ACHN (cell line): ENCODE measurements around the gene ZSCAN5A.
"Not testable (repeated sequence)": the region's sequence is repeated elsewhere in the genome, so short reads cannot be mapped to it uniquely, and the experiment has no call there.

ENCODE experiments used
- DNase-seq: peaks from one replicate; pipeline ENCODE4 v3.0.0-alpha.2; 2015
- in situ Hi-C: cut with HindIII; loops from 2 replicates; pipeline ENCODE4 v1.10.0; 2017; ENCODE audit warnings: low sequenced_read_pairs, low pct_ligation_motif_present, low pct_unique_long_range_greater_than_20kb

The ZSCAN5A gene

DNA sequence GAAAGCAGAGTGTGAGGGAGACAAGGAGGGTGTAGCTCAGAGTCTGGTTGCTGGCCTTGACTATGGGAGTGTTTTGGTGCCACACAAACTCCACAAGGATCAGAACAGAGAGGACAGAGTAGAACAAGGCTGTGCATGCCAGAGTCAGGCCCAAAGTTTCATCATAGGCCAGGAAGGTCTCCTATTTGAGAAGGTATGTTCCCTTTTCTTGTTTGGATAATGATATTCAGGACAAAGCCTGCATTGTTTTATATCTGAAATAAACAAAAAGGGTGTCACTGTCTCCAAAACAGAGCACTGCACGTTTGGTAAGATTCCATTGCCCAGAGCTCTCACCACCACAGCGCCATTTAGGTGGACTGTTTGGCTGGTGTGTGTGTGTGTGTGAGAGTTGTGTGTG is 3.1 kb upstream of the ZSCAN5A start:
- in situ Hi-C loops, result no loop called here
- DNase-seq, result no peak

DNA sequence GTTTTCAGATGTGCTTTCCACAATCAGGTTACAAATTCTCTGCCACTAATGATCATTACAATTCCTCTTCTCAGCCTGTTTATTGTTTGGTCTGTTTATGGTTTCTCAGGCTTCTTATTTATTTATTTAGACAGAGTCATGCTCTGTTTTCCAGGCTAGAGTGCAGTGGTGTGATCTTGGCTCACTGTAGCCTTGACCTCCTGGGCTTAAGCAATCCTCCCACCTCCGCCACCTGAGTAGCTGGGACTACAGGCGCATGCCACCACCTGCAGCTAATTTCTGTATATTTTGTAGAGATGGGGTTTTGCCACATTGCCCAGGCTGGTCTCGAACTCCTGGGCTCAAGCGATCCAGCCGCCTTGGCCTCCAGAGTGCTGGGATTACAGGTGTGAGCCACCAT is 2.1 kb upstream of the ZSCAN5A start:
- in situ Hi-C loops, result no loop called here
- DNase-seq, result no peak

DNA sequence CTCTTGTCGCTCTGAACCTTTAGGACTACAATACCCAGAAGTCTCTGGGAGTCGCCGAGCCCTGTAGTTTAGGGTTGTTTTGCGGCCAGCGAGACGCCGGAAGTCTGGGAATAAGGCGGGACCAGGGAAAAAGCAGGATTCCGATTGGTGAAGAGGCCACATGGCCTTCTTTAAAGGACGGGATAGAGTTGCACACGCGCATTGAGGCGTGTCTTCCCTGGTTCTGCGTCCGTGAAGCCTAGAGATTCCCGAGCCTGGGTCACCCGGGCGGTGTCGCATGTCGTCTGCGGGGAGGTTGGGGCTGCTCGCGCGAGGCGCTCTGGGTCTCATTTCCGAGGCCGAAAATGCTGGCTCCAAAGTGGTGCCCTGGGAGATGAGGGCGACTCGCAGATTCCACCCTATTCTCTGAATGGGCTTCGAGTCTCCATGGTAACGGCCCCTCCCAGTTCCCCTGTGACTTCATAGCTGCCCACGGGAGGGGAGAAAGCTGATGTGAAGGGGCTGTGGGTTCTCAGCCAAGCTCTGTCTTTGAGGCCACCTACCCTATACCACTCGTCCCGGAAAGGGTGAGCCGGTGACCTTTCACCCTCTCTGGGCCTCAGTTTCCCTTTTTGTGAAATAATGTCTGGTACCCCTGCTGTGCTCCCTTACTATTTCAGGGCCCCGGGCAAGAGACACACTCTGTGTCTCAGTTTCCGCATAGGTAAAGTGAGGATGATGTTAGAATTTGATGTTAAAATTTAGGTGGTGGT is 614 bp upstream of the ZSCAN5A start:
- DNase-seq, result peak; percentile 96
- in situ Hi-C loops, result no loop called here

DNA sequence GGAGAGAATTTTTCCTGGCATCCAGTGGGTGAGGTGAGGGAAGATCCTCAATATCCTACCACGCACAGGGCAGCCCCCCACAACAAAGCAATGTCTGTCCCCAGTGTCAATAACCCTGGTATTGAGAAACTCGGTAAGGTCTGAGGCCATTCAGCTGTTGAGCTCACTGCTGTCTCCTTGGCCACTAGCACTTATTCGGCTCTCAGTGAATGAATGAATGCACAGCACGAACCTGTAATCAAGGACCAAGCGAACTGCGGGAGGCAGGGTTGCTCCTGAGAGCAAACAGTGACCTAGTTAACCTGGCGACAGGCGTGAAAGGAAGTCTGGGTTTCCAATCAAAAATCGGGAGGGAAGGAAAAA is 640 bp downstream of the ZSCAN5A start:
- in situ Hi-C loops, result no loop called here
- no peak for DNase-seq

DNA sequence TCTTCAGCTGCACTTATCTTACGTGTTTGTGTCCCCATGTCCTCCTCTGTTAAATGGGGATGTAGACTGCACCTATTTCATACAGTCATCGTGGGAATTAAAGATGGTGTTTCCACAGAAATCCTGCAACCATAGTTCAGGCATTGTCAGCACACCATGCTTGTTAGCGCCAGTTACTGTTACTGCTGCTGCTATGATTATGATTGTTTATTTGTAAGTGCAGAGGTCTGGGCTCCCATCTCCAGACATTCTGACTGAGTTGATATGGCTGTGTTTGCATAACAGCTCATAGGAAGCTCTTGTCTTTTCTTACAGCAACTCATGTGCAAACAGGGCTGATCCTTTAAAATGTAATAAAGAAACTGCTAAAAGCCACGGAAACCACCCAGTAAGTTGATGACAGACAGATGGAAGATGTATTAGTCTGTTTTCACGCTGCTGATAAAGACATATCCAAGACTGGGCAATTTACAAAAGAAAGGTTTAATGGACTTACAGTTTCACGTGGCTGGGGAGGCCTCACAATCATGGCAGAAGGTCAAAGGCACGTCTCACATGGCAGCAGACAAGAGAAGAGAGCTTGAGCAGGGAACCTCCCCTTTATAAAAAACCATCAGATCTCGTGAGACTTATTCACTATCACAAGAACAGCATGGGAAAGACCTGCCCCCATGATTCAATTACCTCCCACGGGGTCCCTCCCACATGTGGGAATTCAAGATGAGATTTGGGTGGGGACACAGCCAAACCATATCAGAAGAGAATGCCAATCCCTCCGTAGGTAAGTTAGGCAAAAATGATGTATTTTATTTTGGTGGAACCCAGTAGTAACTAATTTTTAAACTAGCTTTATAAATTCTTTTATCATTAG is 1.6 kb downstream of the ZSCAN5A start:
- DNase-seq, result no peak
- in situ Hi-C loops, result no loop called here

DNA sequence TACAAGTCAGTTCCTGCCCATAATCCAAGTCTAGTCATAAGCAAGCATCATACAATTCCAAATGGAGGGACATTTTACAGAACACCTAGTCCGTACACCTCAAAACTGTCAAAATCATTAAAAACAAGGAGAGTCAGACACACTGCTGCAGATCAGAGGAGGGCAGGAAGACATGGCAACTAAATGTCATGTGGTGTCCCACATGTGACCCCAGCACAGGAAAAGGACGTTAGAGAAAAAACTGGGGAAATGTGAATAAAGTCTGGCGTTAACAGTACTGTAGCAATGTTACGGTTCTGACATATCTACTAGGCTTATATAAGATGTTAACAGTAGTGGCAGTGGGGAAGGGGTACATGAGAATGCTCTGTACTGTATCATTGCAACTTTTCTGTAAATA is 2.3 kb downstream of the ZSCAN5A start:
- DNase-seq, result no peak

DNA sequence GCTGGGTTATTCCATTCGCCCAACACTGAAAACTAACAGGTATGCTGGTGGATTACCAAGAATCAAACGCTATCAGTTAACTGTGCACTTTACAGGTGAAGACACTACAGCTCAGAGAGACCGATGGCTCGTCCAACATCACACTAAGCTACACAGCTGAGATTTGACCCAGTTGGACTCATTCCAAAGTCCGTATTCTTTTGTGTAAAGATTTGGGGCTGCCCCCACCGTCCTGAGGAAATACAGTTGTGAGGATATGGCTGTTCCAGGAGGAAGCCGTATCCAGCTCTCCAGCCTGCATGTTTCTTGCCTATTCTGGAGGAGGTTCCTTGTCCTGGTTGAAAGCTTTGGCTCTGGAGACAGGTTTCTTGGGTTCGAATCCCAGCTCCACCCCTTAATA is 4.2 kb downstream of the ZSCAN5A start:
- in situ Hi-C loops, result no loop called here
- no peak for DNase-seq

More for the DNA sequence above, 2.3 kb downstream of the ZSCAN5A start:
- in situ Hi-C loops, result no loop called here

DNA sequence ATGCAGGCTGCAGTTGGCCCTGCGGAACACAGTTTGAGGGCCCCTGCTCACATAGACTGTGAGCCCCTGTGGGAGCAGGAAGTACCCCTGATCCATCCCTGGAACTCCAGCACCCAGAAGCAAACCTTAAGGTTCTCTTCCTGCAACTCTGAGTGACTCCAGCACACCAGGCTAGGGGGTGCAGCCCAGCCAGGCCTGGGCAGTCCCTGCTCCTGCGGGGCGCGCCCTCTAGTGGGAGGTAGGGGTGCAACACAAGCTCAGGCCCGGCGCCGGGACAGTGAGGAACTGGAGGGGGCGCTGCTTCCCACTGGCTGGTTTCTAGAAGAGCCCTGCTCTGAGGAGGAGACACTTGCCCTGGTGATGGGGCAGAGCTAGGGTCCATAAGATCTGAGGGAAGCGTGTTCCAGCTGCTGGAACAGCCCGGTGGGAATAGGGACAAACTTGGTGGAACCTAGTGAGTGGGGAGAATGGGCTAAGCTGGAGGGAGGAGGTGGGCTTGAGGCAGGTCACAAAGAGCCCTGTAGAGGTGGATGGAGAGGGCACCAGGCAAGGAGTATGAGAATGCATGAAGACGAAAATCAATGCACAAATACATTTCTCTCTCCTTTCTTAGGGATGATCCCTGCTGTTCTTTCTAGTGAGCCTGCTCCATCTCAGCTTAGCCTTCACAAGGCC is 5.0 kb downstream of the ZSCAN5A start:
- in situ Hi-C loops, result no loop called here
- DNase-seq, result peak; percentile 62

DNA sequence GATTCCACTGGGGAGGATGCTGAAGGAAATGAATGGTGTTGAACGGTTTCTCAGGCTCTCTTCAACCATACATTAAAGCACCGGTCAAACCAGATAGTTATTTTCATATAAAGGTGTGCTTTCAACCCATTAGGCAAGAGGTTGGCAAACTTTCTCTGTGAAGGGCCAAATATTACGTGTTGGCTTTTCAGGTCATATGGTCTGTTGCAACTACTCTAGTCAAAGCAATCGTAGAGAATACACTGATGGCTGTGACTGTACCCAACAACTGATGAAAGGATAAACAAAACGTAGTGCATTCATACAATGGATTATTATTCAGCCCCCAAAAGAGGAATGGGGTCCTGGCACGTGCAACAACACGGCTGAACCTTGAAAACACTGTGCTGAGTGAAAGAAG is 5.8 kb downstream of the ZSCAN5A start:
- in situ Hi-C loops, result no loop called here
- no peak for DNase-seq

DNA sequence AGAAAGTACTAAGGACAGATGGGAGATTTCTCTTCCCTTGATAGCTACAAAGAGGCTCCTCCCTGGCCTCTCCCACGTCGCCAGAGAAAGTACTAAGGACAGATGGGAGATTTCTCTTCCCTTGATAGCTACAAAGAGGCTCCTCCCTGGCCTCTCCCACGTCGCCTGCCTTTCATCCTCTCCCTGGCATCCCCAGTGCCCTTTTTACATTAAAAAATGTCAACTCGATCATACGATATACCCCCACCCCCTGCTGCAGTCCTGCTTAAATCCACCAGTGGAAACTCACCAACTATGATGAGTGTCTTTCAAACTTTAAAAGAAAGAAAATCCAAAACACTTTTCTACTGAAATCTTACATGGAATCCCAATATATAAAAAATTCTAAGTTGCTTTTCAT is 7.6 kb downstream of the ZSCAN5A start:
- in situ Hi-C loops, result not testable (repeated sequence)

DNA sequence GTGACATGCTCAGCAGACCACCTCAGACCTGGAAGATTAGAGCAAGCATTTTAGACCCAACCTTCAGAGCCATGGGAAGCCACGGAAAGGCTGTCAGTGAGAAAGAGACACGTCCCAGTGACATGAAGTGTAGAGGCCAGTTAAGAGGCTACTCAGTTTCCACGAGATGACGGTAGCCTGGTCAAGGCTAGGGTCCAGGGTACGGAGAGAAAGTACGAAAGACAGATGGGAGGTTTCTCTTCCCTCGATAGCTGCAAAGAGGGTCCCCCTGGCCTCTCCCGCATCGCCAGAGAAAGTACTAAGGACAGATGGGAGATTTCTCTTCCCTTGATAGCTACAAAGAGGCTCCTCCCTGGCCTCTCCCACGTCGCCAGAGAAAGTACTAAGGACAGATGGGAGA is 8.6 kb downstream of the ZSCAN5A start:
- in situ Hi-C loops, result no loop called here
- DNase-seq, result no peak

More for the DNA sequence above, 7.6 kb downstream of the ZSCAN5A start:
- DNase-seq, result not testable (repeated sequence)

DNA sequence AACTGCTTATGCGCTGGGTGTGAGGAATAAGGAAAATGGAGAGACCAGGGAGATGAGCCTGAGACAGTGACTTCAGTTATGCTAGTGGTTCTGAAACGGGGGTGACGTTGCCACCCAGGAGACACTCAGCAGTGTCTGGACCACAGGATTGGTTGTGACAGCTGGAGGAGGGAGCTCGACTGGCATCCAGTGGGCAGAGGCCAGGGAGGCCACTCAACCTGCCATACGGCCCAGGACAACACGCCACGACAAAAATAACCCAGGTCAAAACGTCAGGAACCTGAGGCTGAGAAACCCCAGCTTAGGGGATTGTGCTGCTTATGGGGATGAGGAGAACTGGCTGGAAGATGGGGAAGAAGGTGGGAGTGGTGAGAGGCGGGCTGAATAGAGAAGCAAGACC is 10.4 kb downstream of the ZSCAN5A start:
- in situ Hi-C loops, result no loop called here

DNA sequence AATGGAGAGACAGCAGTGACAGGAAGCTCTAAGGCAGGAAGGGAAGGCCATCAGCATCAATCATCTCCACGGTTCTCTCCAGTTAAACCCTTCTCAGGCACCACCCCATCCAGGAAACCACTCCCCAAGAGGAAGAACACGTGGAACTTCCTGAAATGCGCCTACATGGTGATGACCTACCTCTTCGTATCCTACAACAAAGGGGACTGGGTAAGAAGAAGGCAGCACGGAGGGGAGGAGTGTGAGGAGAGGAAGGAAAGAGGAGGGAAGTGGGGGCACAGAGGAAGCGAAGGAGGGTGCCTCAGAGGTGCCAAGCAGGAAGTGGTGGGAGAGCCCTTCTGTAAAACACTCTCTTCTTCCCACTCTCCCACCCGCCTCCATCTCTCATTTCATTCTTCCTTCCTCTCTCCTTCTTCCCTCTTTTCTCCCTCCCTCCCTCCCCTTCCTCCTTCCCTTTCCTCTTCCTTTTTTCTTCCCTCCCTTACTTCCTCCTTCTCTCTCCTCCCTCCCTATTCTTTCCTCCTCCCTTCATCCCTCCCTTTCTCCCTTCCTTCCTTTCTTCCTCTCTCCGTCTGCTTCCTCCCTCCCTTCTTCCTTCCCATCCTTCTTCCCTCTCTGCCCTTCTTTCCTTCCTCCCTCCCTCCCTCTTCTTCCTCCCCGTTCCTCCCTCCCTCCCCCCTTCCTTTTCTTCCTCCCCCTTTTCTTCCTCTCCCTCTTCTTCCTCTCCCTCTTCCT is 12.6 kb downstream of the ZSCAN5A start:
- DNase-seq, result no peak
- in situ Hi-C loops, result no loop called here

More for the DNA sequence above, 10.4 kb downstream of the ZSCAN5A start:
- DNase-seq, result no peak

DNA sequence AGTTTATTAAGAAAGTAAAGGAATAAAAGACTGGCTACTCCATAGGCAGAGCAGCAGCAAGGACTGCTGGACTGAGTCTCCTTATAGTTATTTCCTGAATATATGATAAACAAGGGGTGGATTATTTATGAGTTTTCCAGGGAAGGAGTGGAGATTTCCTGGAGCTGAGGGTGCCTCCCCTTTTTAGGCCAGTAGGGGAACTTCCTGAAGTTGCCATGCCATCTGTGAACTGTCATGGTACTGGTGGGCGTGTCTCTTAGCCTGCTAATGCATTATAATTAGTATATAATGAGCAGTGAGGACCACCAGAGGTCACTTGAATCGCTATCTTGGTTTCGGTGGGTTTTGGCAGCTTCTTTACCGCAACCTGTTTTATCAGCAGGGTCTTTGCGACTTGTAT is 13.5 kb downstream of the ZSCAN5A start:
- in situ Hi-C loops, result no loop called here
- DNase-seq, result no peak

DNA sequence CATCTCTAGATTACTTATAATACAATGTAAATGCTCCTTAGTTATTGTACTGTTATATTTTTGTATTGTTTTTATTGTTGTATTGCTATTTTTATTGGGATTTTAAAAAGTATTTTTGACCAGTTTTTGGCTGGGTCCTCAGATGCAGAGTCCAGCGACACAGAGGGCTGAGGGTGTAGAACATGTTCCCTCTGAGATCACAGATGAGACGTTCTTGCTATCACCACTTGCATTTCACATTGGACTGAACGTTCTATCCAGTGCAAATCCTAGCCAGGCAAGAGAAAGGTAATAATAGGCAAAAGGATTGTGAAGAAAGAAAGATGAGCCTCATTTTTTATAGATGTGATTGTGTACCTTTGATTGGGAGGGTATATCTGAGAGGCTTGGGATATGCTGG is 15.0 kb downstream of the ZSCAN5A start:
- in situ Hi-C loops, result no loop called here

DNA sequence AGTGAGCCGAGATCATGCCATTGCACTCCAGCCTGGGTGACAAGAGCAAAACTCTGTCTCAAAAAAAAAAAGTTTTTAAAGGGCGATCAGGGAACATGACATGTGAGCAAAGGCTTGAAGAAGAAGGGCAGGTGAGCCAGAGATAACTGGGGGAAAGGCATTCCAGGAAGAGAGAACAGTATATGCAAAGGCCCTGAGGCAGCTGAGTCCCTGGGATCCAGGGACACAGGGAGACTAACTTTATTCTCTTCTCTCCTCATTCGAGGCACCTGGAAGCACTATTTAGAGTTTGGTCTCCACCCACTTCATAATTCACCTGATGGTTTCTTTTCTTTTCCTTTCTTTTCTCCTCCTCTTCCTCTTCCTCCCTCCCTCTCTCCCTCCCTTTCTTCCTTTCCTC is 17.6 kb downstream of the ZSCAN5A start:
- no peak for DNase-seq
- in situ Hi-C loops, result no loop called here

More for the DNA sequence above, 15.0 kb downstream of the ZSCAN5A start:
- no peak for DNase-seq

DNA sequence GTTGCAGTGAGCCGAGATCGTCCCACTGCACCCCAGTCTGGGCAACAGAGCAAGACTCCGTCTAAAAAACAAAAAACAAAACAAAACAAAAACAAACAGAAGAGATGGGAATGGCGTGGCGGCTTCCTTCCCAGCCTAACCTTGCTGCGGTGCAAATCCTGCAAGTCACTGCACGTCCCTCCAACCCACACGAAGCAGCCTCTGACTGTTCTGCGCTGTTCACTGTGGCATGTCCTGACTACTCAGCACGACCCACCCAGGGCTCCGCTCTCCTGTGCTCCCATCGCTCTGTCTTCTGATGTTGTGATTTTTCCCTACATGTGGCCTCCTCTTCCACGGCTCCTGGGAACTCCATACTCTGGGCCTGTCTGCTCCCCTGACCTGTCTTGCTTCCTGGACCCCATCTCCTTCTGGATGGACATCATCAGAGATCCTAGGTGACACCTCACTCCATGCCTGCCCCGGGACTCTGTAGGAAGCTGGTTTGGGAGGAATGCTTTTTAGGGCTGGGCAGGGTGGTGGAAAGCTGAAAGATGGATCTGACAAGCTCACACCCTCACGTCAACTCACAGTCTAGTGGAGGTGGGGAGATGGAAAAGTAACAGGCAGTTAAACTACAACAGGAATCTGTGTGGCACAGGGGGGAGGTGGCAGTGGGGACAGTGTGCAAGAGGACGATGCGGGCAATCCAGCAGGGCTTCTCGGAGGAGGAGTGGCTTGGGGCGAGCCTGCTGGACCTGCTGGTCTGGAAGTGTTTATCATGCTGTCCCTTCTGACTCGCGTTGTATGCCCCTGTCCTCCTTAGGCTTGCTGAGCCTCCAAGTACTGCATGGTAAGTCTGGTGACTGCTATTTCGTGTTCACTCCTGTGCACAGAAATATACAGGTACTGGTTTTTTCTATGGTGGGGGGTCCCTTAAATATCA is 18.8 kb downstream of the ZSCAN5A start:
- DNase-seq, result no peak

DNA sequence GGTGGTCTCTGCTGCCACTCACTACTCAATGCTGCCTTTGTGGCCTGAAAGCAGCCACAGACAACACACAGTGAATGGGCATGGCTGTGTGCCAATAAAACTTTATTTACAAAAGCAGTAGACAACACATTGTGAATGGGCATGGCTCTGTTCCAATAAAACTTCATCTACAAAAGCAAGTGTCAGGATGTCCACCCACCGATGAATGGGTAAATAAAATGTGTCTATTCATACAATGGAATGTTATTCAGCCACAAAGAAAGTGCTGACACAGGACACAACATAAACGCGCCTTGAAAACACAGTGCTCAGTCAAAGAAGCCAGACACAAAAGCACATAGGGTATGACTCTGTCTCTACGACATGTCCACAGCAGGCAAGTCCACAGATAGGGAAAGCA is 20.1 kb downstream of the ZSCAN5A start:
- in situ Hi-C loops, result no loop called here
- no peak for DNase-seq

More for the DNA sequence above, 18.8 kb downstream of the ZSCAN5A start:
- in situ Hi-C loops, result no loop called here
